ENCODE measurements around the gene LINGO4.

- no peak for TF ChIP-seq CTCF (IDR thresholded peaks at IDR 0.05)
- TF ChIP-seq POLR2A (IDR thresholded peaks at IDR 0.05) = no peak
These were observed 35.2 kb upstream of the LINGO4 start for GRCh38 chr1:151840421-151840820.

Data from suprapubic skin (tissue), 3 donors.